Measurements from ENCODE around the gene TLE6. TPM values are rescaled to one million over a fixed set of nuclear protein-coding genes. Genes with fewer than 3 reads are reported as not detected.
A peak's percentile ranks its signal among the peaks of the same experiment; 100 is the strongest.
"Not testable (repeated sequence)": the region's sequence is repeated elsewhere in the genome, so short reads cannot be mapped to it uniquely, and the experiment has no call there.

Gene TLE6
- total and polyA plus RNA-seq, 2 donors, result 1.4 to 2.4 TPM

GRCh38 chr19:3034406-3034655 lies 57.0 kb downstream of the TLE6 start:
- H3K36me3 ChIP-seq (ENCODE audit: insufficient read depth), result no peaks in the 10 kb centered on the region
- H3K4me3 ChIP-seq (ENCODE audit: low read depth, low read length), result no peak overlapping the region
- H3K27ac ChIP-seq (ENCODE audit: low read depth), result no peak overlapping the region

GRCh38 chr19:3034656-3035541 lies 57.5 kb downstream of the TLE6 start:
- H3K4me3 ChIP-seq (ENCODE audit: low read depth, low read length), result peak overlapping the region; percentile 26
- WGBS, result 7% methylated on average over 28 of the region's 28 CpGs
- H3K27ac ChIP-seq (ENCODE audit: low read depth), result peak overlapping the region; percentile 62
- no peaks in the 10 kb centered on the region for H3K4me1 ChIP-seq (ENCODE audit: insufficient read depth)
- DNase-seq (ENCODE audit: extremely low spot score), result no peak
- H3K36me3 ChIP-seq (ENCODE audit: insufficient read depth), result no peaks in the 10 kb centered on the region

More at GRCh38 chr19:3034406-3034655, 57.0 kb downstream of the TLE6 start:
- H3K4me1 ChIP-seq (ENCODE audit: insufficient read depth), result no peaks in the 10 kb centered on the region
- DNase-seq (ENCODE audit: extremely low spot score), result no peak

GRCh38 chr19:3035542-3036118 lies 58.3 kb downstream of the TLE6 start:
- WGBS, result under 1% methylated on average over 29 of the region's 29 CpGs
- Histone ChIP-seq H3K4me1 (ENCODE audit: insufficient read depth) (no peaks in the 10 kb centered on the region), H3K36me3 (ENCODE audit: insufficient read depth) (no peaks in the 10 kb centered on the region), H3K27ac (ENCODE audit: low read depth) (peak overlapping the region; percentile 62), H3K4me3 (ENCODE audit: low read depth, low read length) (peak overlapping the region; percentile 56)
- peak; percentile 99 for DNase-seq (ENCODE audit: extremely low spot score)

GRCh38 chr19:3036119-3036976 lies 59.0 kb downstream of the TLE6 start:
- WGBS, result 2% methylated on average over 44 of the region's 44 CpGs
- H3K4me1 ChIP-seq (ENCODE audit: insufficient read depth), result no peaks in the 10 kb centered on the region

GRCh38 chr19:3036977-3037544 lies 59.7 kb downstream of the TLE6 start:
- not testable (repeated sequence) for H3K4me1 ChIP-seq (ENCODE audit: insufficient read depth); DNase-seq (ENCODE audit: extremely low spot score); H3K4me3 ChIP-seq (ENCODE audit: low read depth, low read length); H3K27ac ChIP-seq (ENCODE audit: low read depth); H3K36me3 ChIP-seq (ENCODE audit: insufficient read depth)
- WGBS, result 78% methylated on average over 14 of the region's 14 CpGs

More at GRCh38 chr19:3036119-3036976, 59.0 kb downstream of the TLE6 start:
- peak overlapping the region; percentile 56 for H3K4me3 ChIP-seq (ENCODE audit: low read depth, low read length)
- peak overlapping the region; percentile 68 for H3K27ac ChIP-seq (ENCODE audit: low read depth)
- H3K36me3 ChIP-seq (ENCODE audit: insufficient read depth), result no peaks in the 10 kb centered on the region
- peak; percentile 89 for DNase-seq (ENCODE audit: extremely low spot score)

- WGBS, result 65% methylated on average over 5 of the region's 5 CpGs
- Histone ChIP-seq H3K4me1 (ENCODE audit: insufficient read depth) (no peaks in the 10 kb centered on the region), H3K4me3 (ENCODE audit: low read depth, low read length) (no peak overlapping the region), H3K27ac (ENCODE audit: low read depth) (no peak overlapping the region), H3K36me3 (ENCODE audit: insufficient read depth) (no peaks in the 10 kb centered on the region)
- no peak for DNase-seq (ENCODE audit: extremely low spot score)
These were observed 60.9 kb downstream of the TLE6 start for GRCh38 chr19:3038214-3038613.

GRCh38 chr19:3039125-3039524 lies 61.8 kb downstream of the TLE6 start:
- Histone ChIP-seq H3K4me1 (ENCODE audit: insufficient read depth) (no peaks in the 10 kb centered on the region), H3K4me3 (ENCODE audit: low read depth, low read length) (no peak overlapping the region), H3K27ac (ENCODE audit: low read depth) (no peak overlapping the region), H3K36me3 (ENCODE audit: insufficient read depth) (no peaks in the 10 kb centered on the region)
- DNase-seq (ENCODE audit: extremely low spot score), result no peak
- 85% methylated on average over 5 of the region's 5 CpGs for WGBS

GRCh38 chr19:3039641-3040077 lies 62.3 kb downstream of the TLE6 start:
- DNase-seq (ENCODE audit: extremely low spot score), result no peak
- Histone ChIP-seq H3K4me3 (ENCODE audit: low read depth, low read length) (no peak overlapping the region), H3K4me1 (ENCODE audit: insufficient read depth) (no peaks in the 10 kb centered on the region), H3K27ac (ENCODE audit: low read depth) (no peak overlapping the region), H3K36me3 (ENCODE audit: insufficient read depth) (no peaks in the 10 kb centered on the region)
- 79% methylated on average over 17 of the region's 17 CpGs for WGBS

- no peak for DNase-seq (ENCODE audit: extremely low spot score)
- 83% methylated on average over 12 of the region's 12 CpGs for WGBS
- Histone ChIP-seq H3K4me1 (ENCODE audit: insufficient read depth) (no peaks in the 10 kb centered on the region), H3K4me3 (ENCODE audit: low read depth, low read length) (no peak overlapping the region), H3K36me3 (ENCODE audit: insufficient read depth) (no peaks in the 10 kb centered on the region), H3K27ac (ENCODE audit: low read depth) (no peak overlapping the region)
These were observed 64.0 kb downstream of the TLE6 start for GRCh38 chr19:3041327-3041726.

- Histone ChIP-seq H3K4me3 (ENCODE audit: low read depth, low read length) (no peak overlapping the region), H3K27ac (ENCODE audit: low read depth) (no peak overlapping the region), H3K36me3 (ENCODE audit: insufficient read depth) (no peaks in the 10 kb centered on the region), H3K4me1 (ENCODE audit: insufficient read depth) (no peaks in the 10 kb centered on the region)
- DNase-seq (ENCODE audit: extremely low spot score), result no peak
- 16% methylated on average over 38 of the region's 40 CpGs for WGBS
These were observed 64.6 kb downstream of the TLE6 start for GRCh38 chr19:3041761-3042620.

- 45% methylated on average over 15 of the region's 15 CpGs for WGBS
- Histone ChIP-seq H3K27ac (ENCODE audit: low read depth) (no peak overlapping the region), H3K36me3 (ENCODE audit: insufficient read depth) (no peaks in the 10 kb centered on the region), H3K4me3 (ENCODE audit: low read depth, low read length) (no peak overlapping the region), H3K4me1 (ENCODE audit: insufficient read depth) (no peaks in the 10 kb centered on the region)
- DNase-seq (ENCODE audit: extremely low spot score), result no peak
These were observed 65.4 kb downstream of the TLE6 start for GRCh38 chr19:3042621-3043267.

Data from urinary bladder (tissue), 4 donors.